Measurements from ENCODE around the gene DNHD1. TPM values are rescaled to one million over a fixed set of nuclear protein-coding genes. Genes with fewer than 3 reads are reported as not detected.

DNHD1 gene
- total and polyA plus RNA-seq, 2 of the 4 experiments (the other 2 are of a cell fraction) = 1.8 to 3.6 TPM

DNA sequence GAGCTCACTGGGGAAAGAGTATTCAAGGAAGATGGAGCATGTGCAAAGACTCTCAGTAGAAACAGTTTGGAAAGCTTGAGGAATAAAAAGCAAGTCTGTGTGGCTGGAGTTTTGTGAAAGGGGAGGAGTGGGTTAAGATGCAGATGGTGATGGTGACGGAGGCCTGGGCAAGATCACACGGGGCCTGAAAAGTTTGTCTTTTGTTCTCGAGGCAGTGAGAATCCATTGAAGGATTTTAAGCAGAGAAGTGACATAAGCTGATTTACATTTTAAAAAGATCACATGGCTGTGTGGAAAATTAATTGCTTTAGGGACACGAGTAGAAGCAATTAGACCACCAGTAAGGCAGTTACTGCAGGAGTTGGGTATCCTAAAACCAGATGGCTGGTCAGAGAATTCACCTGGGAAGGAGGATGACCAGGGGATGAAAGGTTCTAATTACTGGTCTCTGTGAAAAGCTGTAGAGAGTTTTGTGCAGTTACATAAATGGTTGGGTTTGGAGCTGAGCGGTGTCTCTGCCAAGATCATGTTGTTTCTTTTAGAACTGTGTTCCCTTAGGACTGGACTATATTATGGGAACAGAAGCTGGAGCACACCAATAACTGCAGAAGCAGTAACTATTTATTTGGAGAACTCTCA is 99.3 kb downstream of the DNHD1 start:
- Histone ChIP-seq H3K9me1 (ENCODE audit: insufficient read depth, low read length) (peaks cover 7% of the 10 kb centered on the region; the same call in 1 of the 2 replicates), H2BK20ac (ENCODE audit: low read depth, low read length) (no peak overlapping the region), H3K27me3 (ENCODE audit: control insufficient read depth, insufficient read depth, low read length) (no peaks in the 10 kb centered on the region), H4K8ac (ENCODE audit: low read depth in 2 of 2, low read length in 2 of 2) (no peak overlapping the region), H3K79me1 (ENCODE audit: low read depth in 1 of 2, low read length in 2 of 2) (peaks cover 28 to 65% of the 10 kb centered on the region in 2 experiments), H2BK15ac (ENCODE audit: low read depth, low read length) (no peak overlapping the region), H2BK120ac (ENCODE audit: low read depth, low read length) (no peak overlapping the region), H3K18ac (ENCODE audit: low read depth, low read length) (no peak overlapping the region), H2AFZ (replicated peaks; ENCODE audit: low read length, poor library complexity) (no peak overlapping the region), H2AK9ac (replicated peaks; ENCODE audit: low read depth, low read length, poor library complexity) (no peak overlapping the region), H3K9me3 (ENCODE audit: control insufficient read depth, insufficient read depth, low read length) (no peaks in the 10 kb centered on the region), H4K5ac (ENCODE audit: low read depth, low read length) (no peak overlapping the region), H3K36me3 (ENCODE audit: control insufficient read depth, insufficient read depth, low read length) (peaks cover 51% of the 10 kb centered on the region), H3K14ac (replicated peaks; ENCODE audit: low read depth, low read length) (no peak overlapping the region), H4K20me1 (ENCODE audit: insufficient read depth, low read length) (no peaks in the 10 kb centered on the region), H3K27ac (ENCODE audit: insufficient read depth, low read length) (no peak overlapping the region), H2AK5ac (ENCODE audit: low read depth, low read length) (no peak overlapping the region), H3K9ac (ENCODE audit: low read depth, low read length) (no peak overlapping the region), H3K4me1 (ENCODE audit: control insufficient read depth, insufficient read depth, low read length) (no peaks in the 10 kb centered on the region), H4K91ac (ENCODE audit: insufficient read depth, low read depth, low read length) (no peak overlapping the region), H3K4ac (ENCODE audit: low read depth, low read length) (no peak overlapping the region), H3K4me3 (ENCODE audit: insufficient read depth, low read depth, low read length) (no peak overlapping the region), H3K23ac (ENCODE audit: low read depth, low read length) (no peak overlapping the region), H3K56ac (ENCODE audit: extremely low read depth, insufficient read depth, low read length) (no peak overlapping the region), H2BK5ac (ENCODE audit: low read depth, low read length, poor library complexity, severe bottlenecking) (no peak overlapping the region), H3K4me2 (ENCODE audit: low read depth, low read length) (no peak overlapping the region)
- TF ChIP-seq POLR2A (IDR thresholded peaks at IDR 0.05; ENCODE audit: low read depth, low read length) = no peak
- no peak for TF ChIP-seq CHD1 (IDR thresholded peaks at IDR 0.05; ENCODE audit: low read depth, low read length)
- no peak for TF ChIP-seq MAZ (IDR thresholded peaks at IDR 0.05; ENCODE audit: borderline replicate concordance, low read depth, low read length)
- TF ChIP-seq BHLHE40 (IDR thresholded peaks at IDR 0.05; ENCODE audit: low read depth, low read length) = no peak
- TF ChIP-seq RAD21 (IDR thresholded peaks at IDR 0.05; ENCODE audit: low read length) = no peak
- no peak for TF ChIP-seq SMC3 (IDR thresholded peaks at IDR 0.05; ENCODE audit: low read depth, low read length)
- no peak for TF ChIP-seq FOS (IDR thresholded peaks at IDR 0.05; ENCODE audit: low read depth, low read length)
- TF ChIP-seq RCOR1 (IDR thresholded peaks at IDR 0.05; ENCODE audit: insufficient replicate concordance, low read length) = no peak
- TF ChIP-seq NFE2L2 (IDR thresholded peaks at IDR 0.05; ENCODE audit: low read depth, low read length) = no peak
- TF ChIP-seq, protein P1, sequence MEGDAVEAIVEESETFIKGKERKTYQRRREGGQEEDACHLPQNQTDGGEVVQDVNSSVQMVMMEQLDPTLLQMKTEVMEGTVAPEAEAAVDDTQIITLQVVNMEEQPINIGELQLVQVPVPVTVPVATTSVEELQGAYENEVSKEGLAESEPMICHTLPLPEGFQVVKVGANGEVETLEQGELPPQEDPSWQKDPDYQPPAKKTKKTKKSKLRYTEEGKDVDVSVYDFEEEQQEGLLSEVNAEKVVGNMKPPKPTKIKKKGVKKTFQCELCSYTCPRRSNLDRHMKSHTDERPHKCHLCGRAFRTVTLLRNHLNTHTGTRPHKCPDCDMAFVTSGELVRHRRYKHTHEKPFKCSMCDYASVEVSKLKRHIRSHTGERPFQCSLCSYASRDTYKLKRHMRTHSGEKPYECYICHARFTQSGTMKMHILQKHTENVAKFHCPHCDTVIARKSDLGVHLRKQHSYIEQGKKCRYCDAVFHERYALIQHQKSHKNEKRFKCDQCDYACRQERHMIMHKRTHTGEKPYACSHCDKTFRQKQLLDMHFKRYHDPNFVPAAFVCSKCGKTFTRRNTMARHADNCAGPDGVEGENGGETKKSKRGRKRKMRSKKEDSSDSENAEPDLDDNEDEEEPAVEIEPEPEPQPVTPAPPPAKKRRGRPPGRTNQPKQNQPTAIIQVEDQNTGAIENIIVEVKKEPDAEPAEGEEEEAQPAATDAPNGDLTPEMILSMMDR (conservative IDR thresholded peaks at IDR 0.05; ENCODE audit: low read depth, low read length) = no peak
- TF ChIP-seq MXI1 (IDR thresholded peaks at IDR 0.05; ENCODE audit: borderline replicate concordance, low read depth, low read length) = no peak
- TF ChIP-seq MAFK (IDR thresholded peaks at IDR 0.05; ENCODE audit: low read depth, low read length) = no peak
- TF ChIP-seq, protein P2, sequence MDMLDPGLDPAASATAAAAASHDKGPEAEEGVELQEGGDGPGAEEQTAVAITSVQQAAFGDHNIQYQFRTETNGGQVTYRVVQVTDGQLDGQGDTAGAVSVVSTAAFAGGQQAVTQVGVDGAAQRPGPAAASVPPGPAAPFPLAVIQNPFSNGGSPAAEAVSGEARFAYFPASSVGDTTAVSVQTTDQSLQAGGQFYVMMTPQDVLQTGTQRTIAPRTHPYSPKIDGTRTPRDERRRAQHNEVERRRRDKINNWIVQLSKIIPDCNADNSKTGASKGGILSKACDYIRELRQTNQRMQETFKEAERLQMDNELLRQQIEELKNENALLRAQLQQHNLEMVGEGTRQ (IDR thresholded peaks at IDR 0.05; ENCODE audit: low read depth, low read length) = no peak
- TF ChIP-seq RFX5 (IDR thresholded peaks at IDR 0.05; ENCODE audit: low read depth, low read length) = no peak
- BruUV-seq (replicated peaks) = no TSS peak
- ATAC-seq (ENCODE audit: low read depth) = no peak
- dilution Hi-C loops (cut with HindIII; ENCODE audit: low sequenced_read_pairs, unreplicated experiment) (no loop called here), in situ Hi-C loops (cut with MboI; ENCODE audit: low sequenced_read_pairs) (no loop called here), intact Hi-C loops (cut with micrococcal nuclease) (no loop called here)
- ChIA-PET CTCF (interaction anchor here (2.0 kb wide), 1 partner anchor 65 kb away, joined by 6 read pairs; no protein-coding TSS in a partner anchor), POLR2A (ENCODE audit: unreplicated experiment) (interaction anchor here (1.3 kb wide), 1 partner anchor 10 kb away, joined by 5 read pairs; no protein-coding TSS in a partner anchor)
- 60% methylated on average over 1 of the region's 5 CpGs; no CpG with 5 or more reads in 1 of the 2 experiments for WGBS, 2 experiments (ENCODE audit: extremely low coverage in 2 of 2, insufficient read length in 1 of 2)
- no peak for DNase-seq
